GM21737 (cell line): ENCODE measurements around the gene EPM2A.
A peak's percentile ranks its signal among the peaks of the same experiment; 100 is the strongest.

ENCODE experiments used
- ATAC-seq: cut with Tn5 transposase; IDR thresholded peaks from one replicate; pipeline ENCODE4 v1.9.1; 2021; ENCODE audit warnings: mild to moderate bottlenecking, moderate library complexity; ENCODE audit not compliant: unreplicated experiment

EPM2A gene

DNA sequence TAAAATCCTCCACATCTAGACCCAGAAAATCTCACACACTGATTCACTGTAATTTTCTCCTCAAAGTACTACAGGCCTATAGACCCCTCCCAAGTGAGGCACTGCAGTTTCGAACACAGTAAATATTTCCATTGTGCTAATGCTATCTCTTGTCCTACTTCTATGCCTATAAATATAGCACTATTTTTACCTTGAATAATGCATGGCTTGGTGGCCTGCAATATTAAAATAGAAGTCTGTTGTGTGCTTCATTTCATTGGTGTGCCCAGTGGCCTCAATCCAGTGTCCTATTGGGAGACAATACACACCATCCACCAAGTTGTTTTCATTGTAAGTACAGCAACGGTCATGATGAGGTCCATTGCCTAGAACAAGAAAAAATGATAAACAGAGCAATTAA, 49.4 kb downstream of the EPM2A start:
- ATAC-seq, result no peak

DNA sequence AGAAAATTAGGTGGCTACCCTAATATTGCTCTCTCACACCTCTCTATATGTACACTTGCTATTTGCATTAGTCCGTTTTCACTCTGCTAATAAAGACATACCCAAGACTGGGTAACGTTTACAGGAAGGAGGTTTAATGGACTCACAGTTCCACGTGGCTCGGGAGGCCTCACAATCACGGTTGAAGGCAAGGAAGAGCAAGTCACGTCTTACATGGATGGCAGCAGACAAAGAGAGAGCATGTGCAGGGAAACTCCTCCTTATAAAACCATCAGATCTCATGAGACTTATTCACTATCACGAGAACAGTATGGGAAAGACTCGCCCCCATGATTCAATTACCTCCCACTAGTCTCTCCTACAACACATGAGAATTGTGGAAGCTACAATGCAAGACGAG, 53.4 kb downstream of the EPM2A start:
- no peak for ATAC-seq

DNA sequence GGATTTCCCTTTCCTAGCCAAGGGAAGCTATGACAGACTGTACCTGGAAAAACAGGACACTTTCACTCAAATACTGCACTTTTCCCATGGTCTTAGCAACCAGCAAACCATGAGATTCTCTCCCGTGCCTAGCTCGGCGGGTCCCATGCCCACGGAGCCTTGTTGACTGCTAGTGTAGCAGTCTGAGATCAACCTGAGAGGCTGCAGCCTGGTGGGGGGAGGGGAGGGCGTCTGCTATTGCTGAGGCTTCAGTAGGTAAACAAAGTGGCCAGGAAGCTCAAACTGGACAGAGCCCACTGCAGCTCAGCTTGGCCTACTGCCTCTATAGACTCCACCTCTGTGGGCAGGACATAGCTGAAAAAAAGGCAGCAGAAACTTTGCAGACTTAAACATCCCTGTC, 61.8 kb downstream of the EPM2A start:
- no peak for ATAC-seq

DNA sequence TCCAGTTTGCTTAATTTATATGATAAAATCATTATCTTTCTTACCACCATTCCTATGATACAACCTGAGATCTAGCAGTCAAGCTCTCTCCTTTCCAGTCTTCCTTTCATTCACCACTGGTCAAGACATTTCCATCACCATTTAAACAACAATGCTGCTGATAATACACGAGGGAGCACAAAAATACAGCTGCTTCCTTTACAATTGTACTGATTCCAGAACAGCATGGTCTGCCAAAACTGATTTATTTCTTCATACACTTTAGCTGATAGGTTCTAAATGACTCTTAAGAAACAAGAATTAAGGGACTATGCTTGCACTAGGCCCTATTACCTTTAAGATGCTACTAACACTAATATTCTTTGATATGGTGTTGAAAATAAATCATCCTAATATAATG, 65.0 kb downstream of the EPM2A start:
- no peak for ATAC-seq

DNA sequence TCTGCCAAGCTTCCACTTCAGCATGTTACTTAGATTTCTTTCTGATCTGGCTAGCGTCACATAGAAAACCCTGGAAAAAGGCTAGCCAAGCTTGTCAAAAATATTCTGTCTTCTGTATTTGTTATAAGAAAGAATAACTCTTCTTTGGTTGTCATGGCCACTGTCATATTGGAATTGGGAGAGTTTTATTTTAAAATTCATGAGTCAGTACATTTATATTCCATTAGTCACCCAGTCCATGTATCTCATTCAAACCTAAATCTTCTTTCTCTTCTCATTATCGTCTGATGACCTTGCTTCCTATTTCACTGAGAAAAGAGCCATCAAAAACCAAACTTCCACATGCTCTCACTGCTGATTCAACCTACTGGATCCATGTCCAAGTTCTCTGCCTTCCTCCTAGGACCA, 65.7 kb downstream of the EPM2A start:
- no peak for ATAC-seq

DNA sequence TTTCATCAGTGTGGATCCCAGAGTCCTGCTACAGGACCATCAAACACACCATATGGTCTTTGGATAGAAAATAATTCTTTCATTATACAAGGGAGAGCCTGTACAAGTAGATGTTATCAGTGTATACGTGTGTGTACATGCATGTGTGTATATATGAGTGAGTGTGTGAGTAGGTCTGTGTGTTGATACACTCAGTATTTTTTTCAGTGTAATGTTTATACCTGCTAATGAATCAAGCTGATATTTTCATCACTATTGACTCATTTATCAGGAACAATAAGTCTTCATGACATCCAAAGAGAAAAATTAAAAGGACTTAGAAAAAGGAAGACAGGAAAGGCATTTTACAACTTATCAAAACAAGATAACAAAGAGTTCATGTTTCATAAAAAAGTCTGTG, 66.5 kb downstream of the EPM2A start:
- ATAC-seq, result no peak

DNA sequence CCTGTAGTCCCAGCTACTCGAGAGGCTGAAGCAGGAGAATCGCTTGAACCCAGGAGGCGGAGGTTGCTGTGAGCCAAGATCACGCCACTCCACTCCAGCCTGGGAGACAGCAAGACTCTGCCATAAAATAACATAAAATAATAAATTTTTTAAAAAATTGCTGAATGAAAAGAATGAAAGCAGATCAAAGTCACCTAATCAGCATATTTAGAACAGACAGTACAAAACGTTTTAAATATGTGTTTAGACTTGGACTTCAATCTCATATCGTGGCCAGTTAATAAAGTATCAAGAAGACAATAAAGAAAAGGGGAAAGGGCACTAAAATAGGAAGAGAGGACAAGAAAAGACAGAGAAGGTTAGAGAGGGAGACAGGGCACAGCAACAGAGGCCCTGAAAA, 74.6 kb downstream of the EPM2A start:
- ATAC-seq, result no peak

DNA sequence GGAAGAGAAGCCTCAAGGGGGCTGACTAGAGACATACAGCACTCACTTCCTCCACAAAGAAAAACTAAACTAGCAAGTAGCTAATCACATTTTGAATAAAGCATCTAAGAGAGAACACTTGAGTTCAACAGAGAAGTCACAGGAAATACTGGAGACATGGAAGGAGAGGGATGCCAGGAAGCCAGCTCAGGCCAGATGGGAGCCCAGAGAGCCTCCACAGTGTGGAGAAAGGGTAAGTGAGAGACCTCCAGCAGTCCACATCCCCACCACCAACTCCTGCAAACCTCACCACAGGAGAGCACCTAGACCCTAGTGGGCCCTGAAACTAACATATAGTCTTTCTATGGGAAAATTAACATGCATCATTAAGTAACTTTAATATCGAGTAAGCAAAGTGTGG, 79.2 kb downstream of the EPM2A start:
- no peak for ATAC-seq

DNA sequence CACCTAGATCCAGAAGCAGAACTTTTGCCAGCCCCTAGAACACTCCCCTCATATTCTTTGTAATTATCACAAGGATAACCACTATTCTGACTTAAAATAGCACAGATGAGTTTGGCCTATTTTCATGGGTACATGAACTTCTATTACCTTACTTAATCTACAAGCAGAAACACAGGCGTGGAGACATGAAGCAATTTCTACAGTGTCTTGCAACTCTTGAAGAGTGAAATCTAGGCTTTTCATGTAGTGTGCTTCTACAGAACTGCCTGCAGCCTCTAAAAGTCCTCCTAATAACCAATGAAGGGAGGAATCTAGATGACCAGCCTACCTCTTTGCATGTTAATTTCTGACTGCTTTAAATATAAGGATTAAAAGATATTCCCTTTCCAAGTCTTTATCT, 82.7 kb downstream of the EPM2A start:
- ATAC-seq, result no peak

DNA sequence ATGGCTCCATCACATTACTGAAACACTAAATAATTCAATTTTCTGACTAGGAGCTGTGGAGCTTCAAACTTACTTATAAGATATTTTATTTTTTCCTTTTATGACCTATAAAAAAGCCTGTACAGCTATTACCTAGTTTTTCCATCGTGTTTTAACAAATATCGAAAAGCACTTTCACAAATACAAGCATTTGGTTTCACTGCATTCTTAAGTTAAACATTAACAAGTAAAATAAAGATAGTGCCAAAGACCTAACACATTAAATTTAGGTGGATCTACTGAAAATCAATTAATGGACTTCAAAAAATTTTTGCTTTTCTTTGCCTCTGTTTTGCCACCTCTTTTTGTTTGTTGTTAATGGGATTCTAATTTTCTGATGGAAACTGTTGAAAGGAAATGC, 83.3 kb downstream of the EPM2A start:
- ATAC-seq, result no peak

DNA sequence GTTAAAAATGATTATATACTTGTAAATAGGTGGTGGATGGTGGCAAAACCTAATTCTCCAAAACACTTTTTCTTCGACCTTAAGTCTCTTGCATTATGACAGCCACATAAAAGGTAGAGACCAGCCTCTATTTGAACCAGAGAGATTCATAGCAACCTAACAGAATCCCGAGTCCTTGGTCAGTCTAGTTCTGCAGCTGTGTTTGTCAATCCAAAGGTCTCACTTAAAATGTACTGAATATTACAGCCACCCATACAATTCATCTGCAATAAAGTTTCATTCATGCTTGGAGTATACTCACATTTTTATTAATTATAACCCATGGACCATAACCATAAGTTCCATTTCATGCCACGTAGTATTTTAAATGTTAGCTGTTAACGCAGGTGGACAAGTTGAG, 87.2 kb downstream of the EPM2A start:
- no peak for ATAC-seq

DNA sequence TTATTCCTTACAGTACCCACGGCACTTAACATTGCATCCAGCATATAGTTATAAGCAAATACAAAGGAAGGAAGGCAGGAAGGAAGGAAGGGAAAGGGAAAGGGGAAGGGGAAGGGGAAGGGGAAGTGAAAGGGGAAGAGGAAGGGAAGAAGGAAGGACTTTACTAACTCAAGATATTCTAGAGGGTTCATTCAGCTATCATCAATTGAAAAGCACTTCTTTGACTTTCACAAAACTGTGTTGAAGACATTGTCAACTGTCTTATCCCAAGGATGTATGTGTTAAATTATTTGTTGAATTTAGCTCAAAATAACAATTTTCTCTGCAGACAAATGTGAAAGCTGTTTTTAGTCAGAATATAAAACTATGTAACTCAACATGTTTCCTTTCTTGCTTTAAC, 87.7 kb downstream of the EPM2A start:
- no peak for ATAC-seq

DNA sequence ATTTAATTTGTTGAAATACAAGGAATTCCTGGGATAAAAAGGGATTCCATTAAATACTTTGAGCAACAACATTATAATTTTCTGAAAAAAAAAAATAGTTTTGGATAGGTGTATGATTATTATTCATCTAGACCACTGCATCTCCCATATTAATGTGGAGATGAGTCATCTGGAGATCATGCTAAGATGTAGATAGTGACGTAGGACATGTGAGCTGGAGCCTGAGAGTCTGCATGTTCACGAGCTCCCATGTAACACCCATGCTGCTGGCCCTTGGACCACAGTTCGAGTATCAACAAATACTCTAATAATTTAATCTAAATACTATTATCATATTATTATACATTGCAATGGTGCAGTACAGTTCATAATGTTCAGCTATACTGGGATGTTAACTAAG, 91.6 kb downstream of the EPM2A start:
- no peak for ATAC-seq

DNA sequence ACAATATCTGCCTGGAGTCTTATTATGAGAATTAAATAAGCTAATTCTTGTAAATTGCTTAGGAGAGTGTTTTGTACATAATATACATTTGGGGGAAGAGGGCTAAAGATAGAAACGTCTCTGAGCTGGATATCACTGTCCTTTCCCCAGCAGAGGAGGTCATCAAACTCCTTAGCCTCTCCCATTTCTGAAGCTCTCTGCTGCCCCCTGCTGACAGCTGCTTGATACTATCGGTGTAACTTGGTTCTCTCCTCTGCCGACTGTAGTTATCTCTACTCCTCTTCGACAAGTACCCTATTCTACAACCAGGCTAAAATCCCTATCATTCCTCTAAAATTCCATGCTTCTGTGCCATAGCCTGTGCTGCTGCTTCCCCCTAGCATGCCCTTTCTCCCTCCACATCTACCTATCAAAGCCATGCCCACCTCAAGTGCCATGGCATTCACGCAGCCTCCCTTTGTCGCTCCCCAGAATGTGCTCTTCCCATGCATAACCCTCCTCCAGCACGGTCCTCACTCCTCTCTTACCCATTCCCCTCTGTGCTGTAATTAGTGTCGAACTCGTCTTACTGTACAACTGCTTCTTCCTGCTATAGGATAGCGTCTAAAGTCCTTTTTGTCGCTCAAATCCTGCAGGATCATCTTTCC, 101.2 kb downstream of the EPM2A start:
- ATAC-seq, result peak; percentile 88

DNA sequence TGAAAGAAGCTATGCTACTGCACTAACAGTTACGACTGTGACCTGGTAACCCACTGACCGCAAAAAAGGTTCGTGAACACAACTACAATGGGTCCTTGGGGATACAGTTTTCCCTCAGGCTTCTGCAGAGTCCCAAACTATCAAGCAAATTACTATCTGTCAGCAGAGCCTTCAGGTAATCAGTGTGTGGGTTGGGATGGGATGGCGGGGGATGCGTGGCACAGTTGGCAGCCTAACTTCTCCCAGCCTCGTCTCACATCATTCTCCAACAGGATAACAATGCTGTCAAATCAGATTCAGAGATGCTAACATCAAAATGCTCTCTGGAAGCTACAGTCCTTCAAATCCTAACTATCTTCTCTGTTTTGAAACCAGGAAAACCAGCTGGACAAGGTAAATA, 102.3 kb downstream of the EPM2A start:
- no peak for ATAC-seq

DNA sequence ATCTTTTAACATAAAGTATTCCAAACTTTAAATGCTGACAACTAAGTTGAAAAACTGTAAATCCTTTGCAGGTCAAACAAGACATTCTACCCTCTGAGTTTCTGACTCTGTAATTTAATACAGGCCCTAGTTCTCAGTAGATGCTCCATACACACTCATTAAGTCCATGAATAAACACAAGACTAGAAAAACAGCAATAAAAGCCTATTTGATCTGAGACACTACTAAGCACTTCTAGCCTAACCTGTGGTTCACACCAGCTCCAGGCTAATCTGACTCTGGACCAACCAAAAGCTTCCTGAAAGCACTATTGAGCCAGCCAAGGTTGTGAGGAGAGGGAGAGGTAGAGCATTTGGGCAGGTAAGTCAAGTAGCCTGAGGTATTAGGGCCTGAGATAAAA, 103.9 kb downstream of the EPM2A start:
- no peak for ATAC-seq

DNA sequence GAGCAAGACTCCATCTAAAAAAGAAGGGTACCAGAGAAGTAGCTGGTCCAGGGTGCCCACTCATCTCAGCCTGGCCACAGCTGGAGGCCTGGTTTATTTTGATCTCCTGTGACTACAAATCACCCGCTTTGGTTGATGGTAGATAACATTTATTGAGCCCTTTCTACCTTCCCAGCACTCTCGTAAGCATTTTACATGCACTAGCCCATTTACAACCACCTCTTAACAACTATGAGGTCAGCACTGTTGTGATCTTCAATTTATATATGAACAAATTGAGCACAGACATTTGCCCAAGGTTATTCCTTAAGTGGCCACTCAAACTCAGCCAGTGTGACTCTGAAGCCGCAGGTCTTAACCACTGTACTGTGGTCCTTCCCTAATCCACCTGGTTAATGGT, 104.7 kb downstream of the EPM2A start:
- no peak for ATAC-seq

DNA sequence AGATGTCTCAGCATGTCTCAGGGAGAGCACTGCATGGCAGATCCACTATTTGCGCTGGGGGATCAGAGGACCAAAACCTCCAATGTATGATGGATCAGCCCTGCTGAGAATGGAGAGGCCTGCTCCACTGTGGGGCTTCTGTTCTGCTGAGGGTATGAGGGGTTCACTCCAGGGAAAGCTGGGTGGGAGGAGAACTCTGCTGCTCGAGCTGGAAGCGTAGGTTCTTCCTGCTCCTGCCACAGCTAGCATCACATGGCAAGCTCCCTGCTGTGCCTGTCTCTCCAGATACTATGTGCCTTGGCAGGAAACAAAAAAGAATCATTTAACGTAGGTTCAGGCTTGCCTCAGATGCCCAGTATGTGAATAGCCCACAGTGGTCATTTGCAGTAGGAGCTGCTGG, 105.8 kb downstream of the EPM2A start:
- no peak for ATAC-seq

DNA sequence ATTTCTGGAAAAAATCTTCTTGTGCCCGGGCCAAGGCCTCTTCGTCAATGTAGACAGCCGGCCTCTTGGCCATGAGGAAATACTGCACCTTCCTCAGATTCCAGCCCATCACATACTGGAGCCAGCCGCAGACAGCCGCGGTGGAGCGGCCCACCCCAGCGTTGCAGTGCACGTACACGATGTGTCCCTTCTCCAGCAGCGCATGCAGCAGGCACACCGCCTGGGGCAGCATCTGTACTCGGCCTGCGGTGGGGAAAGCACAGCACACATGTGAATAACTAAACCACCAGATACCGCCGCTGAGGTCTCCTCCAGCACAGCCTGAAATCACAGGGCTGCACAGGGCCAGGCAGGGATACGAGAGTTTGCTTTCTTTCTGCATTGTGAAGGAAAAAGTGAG, 107.9 kb downstream of the EPM2A start:
- no peak for ATAC-seq

DNA sequence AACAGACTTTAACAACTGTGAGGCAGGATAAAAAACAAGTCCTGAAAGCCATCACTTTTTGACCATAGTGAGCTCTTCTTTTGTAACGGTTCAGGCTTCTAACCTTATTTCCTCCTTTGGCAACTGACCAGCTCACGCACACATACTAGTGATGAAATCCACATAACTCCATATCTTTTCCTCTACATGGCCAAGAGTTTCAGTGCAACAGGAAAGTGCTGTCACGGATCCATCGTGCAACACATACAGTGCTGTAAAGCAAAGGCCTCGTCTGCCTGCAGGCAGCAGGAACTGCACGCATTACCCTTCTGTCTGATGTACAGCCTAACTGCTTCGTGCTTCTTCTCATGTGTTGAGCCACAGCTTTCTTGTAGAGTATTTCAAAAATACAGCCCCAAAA, 108.5 kb downstream of the EPM2A start:
- ATAC-seq, result no peak

DNA sequence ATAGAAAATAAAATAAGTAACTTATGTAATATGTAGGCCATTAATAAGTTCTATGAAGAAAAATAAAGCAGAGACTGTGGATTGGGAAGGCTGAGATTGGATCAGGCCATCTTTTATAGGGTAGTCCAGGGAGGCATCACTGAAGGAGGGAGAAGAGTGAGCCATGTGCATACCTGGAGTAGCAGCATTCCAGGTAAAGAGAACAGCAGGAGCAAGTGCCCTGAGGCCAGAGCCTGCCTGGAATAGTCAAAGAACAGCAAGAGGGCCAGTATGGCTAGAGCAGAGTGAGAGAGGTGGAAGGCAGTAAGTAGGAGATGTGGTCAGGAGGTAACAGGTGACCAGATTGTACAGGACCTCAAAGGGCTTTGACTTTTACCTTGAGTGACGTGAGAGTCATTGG, 112.1 kb downstream of the EPM2A start:
- no peak for ATAC-seq

DNA sequence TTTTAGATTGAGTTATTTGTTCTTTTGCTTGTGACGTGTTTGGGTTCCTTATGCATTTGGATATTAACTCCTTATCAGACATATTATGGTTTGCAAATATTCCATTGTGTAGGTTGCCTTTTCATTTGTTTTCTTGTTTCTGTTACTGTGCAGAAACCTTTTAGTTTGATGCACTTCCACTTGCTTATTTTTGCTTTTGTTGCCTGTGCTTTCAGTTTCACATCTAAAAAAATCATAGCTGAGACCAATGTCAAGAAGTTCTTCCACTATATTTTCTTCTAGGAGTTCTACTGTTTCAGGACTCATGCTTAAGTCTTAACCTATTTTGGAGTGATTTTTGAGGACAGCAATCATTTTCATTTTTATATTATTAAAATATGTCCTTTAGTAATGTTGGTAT, 113.5 kb downstream of the EPM2A start:
- ATAC-seq, result no peak

DNA sequence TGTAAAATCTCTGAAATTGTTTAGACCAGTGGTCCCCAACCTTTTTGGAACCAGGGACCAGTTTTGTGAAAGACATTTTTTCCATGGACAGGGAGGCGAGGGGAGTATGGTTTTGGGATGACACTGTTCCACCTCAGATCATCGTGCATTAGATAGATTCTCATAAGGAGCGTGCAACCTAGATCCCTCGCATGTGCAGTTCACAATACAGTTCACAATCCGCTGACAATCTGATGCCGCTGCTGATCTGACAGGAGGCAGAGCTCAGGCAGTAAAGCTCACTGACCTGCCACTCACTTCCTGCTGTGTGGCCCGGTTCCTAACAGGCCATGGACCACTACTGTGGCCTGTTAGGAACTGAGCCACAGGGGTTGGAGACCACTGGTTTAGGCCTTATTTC, 115.2 kb downstream of the EPM2A start:
- ATAC-seq, result no peak

DNA sequence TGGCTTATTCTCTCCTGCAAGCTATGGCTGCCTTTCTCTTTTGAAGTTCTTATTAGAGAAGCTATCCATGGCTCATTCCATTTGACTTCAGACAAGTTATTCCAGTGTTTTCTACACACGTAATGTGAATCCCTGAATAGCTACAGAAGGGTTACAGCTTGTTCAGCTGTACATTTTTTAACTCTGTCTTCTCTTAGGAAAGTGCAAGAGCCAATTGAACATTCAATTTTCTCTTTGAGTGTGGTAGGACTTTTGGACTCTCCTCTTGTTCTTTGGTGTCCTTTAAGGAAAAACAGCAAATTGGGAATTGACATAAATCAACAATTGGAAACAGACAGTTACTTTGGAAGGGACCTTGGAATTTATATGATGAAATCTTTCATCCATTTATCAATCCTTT, 125.8 kb downstream of the EPM2A start:
- ATAC-seq, result no peak
